HCEC 1CT (cell line): ENCODE results near the gene TSC22D2.
A peak's percentile ranks its signal among the peaks of the same experiment; 100 is the strongest.
"Not testable (repeated sequence)": the region's sequence is repeated elsewhere in the genome, so short reads cannot be mapped to it uniquely, and the experiment has no call there.

Experiments
- DNase-seq: peaks from one replicate; pipeline ENCODE4 v3.0.0-alpha.2; 2017

Gene TSC22D2

DNA sequence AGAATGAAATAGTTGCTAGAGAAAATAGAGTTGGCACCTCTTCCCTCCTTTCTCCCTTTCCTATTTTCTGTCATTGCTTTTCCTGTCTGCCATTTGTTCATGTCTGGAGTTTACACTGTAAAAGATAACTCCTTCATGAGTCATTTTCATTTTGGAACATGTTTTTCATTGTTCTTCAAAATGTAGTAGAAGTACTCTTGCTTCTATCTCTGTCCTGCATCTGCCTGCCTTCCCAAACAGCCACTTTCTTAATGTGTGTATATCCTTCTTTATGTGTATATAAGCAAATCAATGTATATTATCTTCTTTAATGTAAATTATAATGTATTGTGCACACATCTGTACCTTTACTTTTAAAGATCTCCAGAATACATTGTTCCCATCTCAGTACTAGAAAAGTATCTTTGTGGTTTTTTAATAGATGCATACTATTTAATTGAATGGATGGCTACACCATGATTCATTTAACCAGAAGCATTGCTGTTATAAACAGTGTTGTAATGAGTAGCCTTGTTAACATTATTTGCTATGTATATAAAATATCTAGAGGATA lies 41.1 kb downstream of the TSC22D2 start:
- peak; percentile 89 for DNase-seq

GRCh38 chr3:150450916-150451315 lies 42.8 kb downstream of the TSC22D2 start:
- DNase-seq = peak; percentile 28

DNA sequence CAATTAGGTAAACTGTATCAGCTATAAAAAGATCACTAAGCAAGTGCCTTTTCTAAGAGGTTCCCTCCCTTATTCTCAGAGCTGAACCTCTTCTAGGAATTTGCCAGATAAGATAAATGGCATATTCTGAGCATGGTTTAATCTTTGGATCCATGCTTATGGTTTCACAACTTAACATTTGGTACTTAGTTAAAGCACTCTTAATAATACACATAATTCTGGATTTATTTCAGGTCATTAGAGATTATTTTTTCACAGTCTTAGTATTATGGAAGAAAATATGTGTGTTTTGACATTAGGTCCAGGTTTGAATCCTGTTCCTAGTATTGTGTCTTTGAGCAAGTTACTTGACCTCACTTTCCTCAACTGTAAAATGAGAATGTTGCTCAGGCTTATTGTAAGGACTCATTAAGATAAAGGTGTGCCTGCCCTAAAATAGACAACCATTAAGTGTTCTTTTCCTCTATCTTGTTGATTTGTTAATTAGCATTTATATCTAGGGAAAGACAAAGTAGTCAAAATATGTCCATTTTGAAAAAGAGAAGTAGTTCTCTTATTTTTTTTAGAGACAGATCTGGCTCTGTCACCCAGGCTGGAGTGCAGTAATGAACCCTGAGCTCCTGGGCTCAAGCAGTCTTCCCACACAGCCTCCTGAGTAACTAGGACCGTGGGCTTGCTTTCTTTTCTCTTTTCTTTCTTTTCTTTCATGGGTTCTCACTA lies 43.4 kb downstream of the TSC22D2 start:
- DNase-seq = no peak

- DNase-seq = no peak
Observed at GRCh38 chr3:150453353-150453752, 45.3 kb downstream of the TSC22D2 start.

DNA sequence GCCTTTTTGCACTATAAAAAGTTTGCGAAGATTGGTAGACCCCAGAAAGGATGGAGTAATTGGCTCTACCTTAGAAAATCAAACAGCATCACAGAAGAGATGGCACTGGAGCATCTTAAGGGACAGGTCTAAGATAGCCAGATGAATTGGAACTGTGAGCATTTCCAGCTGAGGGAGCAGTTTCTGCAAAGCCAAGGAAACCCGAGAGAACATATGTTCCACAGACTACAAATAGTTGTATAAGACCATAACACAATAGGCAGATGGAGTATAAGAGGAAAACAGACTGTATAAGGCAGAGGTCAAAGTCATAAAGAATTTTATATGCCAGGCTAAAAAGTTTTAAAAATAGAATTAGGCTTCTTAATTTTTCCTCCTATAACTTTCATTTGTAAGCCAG lies 46.0 kb downstream of the TSC22D2 start:
- DNase-seq = no peak

DNA sequence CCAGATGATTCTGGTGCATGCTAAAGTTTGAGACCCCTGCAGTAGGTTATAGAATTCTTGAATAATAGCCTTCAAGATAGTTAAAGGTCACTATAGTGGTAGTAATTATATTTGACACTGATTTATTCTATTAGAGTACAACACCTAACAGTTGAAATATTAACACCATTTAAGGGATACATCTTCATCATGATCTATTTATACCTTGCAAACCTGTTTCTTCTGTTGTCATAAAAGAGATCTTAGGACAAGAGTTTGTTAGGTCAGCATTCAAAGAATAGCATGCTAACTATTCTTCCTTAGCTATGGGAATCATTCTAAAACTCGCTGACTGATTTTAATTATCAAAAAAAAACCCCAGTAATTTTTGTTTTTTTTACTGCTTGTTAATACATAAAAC lies 46.5 kb downstream of the TSC22D2 start:
- DNase-seq = no peak

DNA sequence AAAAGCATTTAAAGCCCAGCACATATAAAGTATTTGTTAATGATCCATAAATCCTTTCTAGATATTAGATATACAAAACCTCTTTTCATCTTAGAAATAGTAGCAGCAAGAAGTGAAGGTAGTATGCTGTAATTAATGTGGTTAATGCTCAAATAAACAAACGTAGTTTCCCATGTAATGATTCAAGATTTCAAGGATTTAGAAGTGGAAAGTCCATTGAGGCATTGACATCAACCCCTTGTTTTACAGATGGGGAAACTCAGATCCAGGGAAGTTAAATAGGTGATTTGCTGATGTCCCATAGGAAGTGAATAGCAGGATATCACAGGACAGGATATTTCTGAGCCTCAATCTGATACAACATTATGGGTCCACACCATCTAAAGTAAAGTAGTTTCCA lies 47.2 kb downstream of the TSC22D2 start:
- DNase-seq = no peak

DNA sequence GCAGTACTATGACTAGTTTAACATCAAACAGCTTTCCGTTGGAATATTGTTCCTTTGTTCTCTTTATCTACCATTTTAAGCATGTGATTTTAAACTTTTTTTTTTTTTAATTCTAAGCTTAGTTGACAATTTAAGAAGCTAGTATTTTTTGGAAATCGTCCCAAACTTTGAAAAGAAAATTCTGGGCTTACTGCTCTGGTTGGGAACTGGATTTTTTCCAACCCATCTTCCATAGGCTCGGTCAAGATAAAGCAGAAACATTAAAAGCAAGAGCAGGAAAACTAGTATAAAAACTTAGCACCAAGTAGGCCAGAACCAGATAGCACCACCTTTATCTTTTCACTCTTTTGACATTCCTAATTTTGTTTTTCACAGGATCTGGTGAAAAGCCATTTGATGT lies 49.9 kb downstream of the TSC22D2 start:
- no peak for DNase-seq

- no peak for DNase-seq
Observed at GRCh38 chr3:150460484-150460883, 52.4 kb downstream of the TSC22D2 start.

DNA sequence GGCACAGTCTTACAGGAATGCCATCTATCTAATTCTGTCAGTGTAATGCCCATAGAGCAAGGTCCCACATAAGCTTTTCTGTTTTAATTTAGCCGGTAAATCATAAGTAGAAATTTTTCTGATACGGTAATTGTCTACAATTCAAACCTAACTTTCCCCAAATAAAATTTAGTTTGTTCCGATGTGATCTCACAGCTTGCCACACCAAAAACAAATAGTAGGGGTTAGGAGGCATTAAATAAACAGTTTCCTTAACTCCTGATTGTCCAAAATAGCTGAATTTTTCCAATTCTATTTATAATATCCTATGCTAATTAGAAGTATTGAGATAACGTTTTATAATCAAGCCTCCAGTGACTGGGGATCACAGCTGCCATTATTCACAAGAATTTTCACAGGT lies 53.3 kb downstream of the TSC22D2 start:
- no peak for DNase-seq

DNA sequence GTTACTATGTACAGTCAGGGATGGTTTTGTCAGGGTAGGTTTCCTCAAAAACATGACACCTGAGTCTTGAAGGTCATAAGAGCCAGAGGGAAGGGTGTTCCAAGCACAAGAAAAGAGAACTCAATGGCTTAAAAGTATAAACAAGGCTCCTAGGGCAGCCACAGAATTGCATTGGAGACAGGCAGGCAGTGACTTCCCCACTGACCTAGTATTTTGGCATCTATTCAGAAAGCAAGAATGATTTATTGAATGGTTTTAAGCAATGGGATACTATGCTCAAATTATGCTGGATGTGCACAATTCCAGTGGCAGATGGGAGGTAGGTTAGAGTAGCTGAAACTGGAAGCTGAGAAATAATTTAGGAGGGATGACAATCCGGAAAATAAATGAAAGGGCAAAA lies 54.0 kb downstream of the TSC22D2 start:
- DNase-seq = no peak

- no peak for DNase-seq
Observed at GRCh38 chr3:150464684-150465083, 56.6 kb downstream of the TSC22D2 start.

- no peak for DNase-seq
Observed at GRCh38 chr3:150467381-150467780, 59.3 kb downstream of the TSC22D2 start.

GRCh38 chr3:150469031-150469930 lies 61.2 kb downstream of the TSC22D2 start:
- peak; percentile 96 for DNase-seq

- peak; percentile 48 for DNase-seq
Observed at GRCh38 chr3:150469931-150470740, 62.0 kb downstream of the TSC22D2 start.

DNA sequence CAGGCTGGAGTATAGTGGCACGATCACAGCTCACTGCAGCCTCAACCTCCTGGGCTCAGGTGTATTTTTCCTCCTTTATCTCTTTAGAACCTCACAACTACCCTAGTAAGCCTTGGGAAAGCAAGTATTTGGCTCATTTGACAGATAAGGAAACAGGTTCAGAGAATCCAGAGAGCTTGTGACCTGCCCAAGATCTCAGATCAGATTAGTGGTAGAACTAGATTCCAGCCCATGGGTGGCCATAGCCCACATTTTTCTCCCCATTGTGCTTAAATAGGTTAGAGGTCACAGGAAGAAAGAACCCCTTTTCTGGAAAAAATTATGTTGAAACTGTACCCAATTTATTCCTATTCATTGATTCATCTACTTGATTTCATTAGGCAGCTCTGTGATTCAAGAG lies 64.3 kb downstream of the TSC22D2 start:
- no peak for DNase-seq

GRCh38 chr3:150473161-150473560 lies 65.1 kb downstream of the TSC22D2 start:
- DNase-seq = not testable (repeated sequence)

GRCh38 chr3:150479370-150479769 lies 71.3 kb downstream of the TSC22D2 start:
- no peak for DNase-seq

GRCh38 chr3:150480877-150481276 lies 72.8 kb downstream of the TSC22D2 start:
- peak; percentile 30 for DNase-seq

GRCh38 chr3:150483226-150483625 lies 75.1 kb downstream of the TSC22D2 start:
- DNase-seq = no peak

GRCh38 chr3:150484410-150484809 lies 76.3 kb downstream of the TSC22D2 start:
- no peak for DNase-seq

DNA sequence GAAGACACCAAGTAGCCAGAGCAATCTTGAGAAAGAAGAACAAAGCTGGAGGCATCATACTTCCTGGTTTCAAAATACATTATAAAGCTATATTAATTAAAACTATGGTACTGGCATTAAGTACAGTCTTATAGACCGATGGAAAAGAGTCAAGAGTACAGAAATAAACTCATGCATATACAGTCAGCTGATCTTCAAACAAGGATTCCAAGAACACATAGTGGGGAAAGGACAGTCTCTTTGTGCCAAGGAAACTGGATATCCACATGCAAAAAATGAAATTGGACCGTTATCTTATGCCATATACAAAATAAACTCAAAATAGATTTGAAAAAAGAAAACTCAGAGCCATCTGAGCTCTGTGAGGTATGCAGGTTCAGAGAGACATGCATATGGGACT lies 80.8 kb downstream of the TSC22D2 start:
- no peak for DNase-seq
